Upper lobe of right lung (tissue), 1 donor: Measurements from ENCODE around the gene ZNF473. TPM values are rescaled to one million over a fixed set of nuclear protein-coding genes. Genes with fewer than 3 reads are reported as not detected.
A peak's percentile ranks its signal among the peaks of the same experiment; 100 is the strongest.

ENCODE experiments used
- ATAC-seq: fragments of 200-7000 bp; cut with Tn5 transposase; one replicate; pipeline ENCODE4 v1.9.1; 2020; ENCODE audit warnings: mild to moderate bottlenecking, moderate library complexity
- DNase-seq: peaks from one replicate; pipeline ENCODE4 v3.0.0-alpha.2; 2020
- H3K27ac ChIP-seq: fragments of 200-600 bp; one replicate; pipeline ENCODE4 v1.8.0; 2022
- H3K27me3 ChIP-seq: fragments of 200-600 bp; one replicate; pipeline ENCODE4 v1.8.0; 2022; ENCODE audit warnings: mild to moderate bottlenecking
- H3K36me3 ChIP-seq: fragments of 200-600 bp; one replicate; pipeline ENCODE4 v1.8.0; 2022
- H3K4me1 ChIP-seq: fragments of 200-600 bp; one replicate; pipeline ENCODE4 v1.8.0; 2022
- H3K4me3 ChIP-seq: fragments of 200-600 bp; one replicate; pipeline ENCODE4 v1.8.0; 2022; ENCODE audit warnings: mild to moderate bottlenecking
- H3K9me3 ChIP-seq: fragments of 200-600 bp; one replicate; pipeline ENCODE4 v1.8.0; 2022
- intact Hi-C: fragments of 100-400 bp; cut with DNase I; formaldehyde crosslinking; loops from one replicate; pipeline ENCODE4 v1.11.0; 2022
- total RNA-seq: library from RNA; stranded (reverse); fragmentation: NEBNext Ultra II Directional; extraction: Animal tissue kit (Norgen Biotek cat#: 25700); gene quantifications from one replicate; pipeline ENCODE4 v1.2.1, GENCODE V29; 2021
- TF ChIP-seq, protein P1 (sequence below): fragments of 200-600 bp; IDR thresholded peaks from one replicate; pipeline ENCODE4 v1.8.0; 2022; ENCODE audit warnings: antibody characterized with exemption
- donor health status: DM: no; HTN: yes; CAD: no; lungs with severe emphysema.

ZNF473 gene
- total RNA-seq, 1 donor from 2014 or later: 8.4 TPM

DNA sequence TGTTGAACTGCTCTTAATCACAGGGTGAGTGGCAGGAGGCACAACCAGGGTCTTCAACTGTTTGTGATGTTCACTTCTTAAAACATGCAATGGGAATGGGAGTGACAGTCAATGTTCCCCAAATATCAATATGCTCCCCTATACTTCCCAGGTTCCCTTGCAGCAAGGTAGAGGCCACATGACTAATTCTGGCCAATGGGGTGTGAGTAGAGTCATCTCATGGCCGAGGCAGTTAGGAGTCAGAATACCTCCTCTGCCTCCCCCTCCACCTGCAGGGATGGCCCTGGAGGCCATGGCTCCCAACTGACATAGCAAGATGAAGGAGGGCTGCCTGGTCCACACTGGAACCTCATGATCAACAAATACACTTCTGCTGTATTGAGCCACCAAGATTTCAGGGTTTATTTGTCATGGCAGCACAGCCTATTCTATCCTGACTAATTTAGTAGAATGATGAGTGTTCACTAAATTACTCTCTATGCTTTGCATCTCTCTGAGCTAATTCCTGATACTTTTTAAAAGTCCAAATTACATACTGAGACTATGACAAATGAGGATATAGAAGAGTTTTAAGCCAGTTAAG lies 9.5 kb upstream of the ZNF473 start:
- no peaks in the 10 kb centered on the region for H3K27me3 ChIP-seq
- no peak overlapping the region for H3K4me3 ChIP-seq
- no peak for ATAC-seq
- TF ChIP-seq, protein P1, sequence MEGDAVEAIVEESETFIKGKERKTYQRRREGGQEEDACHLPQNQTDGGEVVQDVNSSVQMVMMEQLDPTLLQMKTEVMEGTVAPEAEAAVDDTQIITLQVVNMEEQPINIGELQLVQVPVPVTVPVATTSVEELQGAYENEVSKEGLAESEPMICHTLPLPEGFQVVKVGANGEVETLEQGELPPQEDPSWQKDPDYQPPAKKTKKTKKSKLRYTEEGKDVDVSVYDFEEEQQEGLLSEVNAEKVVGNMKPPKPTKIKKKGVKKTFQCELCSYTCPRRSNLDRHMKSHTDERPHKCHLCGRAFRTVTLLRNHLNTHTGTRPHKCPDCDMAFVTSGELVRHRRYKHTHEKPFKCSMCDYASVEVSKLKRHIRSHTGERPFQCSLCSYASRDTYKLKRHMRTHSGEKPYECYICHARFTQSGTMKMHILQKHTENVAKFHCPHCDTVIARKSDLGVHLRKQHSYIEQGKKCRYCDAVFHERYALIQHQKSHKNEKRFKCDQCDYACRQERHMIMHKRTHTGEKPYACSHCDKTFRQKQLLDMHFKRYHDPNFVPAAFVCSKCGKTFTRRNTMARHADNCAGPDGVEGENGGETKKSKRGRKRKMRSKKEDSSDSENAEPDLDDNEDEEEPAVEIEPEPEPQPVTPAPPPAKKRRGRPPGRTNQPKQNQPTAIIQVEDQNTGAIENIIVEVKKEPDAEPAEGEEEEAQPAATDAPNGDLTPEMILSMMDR: no peak
- no peaks in the 10 kb centered on the region for H3K9me3 ChIP-seq
- DNase-seq: no peak
- intact Hi-C loops: no loop called here
- peaks cover 76% of the 10 kb centered on the region for H3K36me3 ChIP-seq
- no peaks in the 10 kb centered on the region for H3K4me1 ChIP-seq
- no peak overlapping the region for H3K27ac ChIP-seq

DNA sequence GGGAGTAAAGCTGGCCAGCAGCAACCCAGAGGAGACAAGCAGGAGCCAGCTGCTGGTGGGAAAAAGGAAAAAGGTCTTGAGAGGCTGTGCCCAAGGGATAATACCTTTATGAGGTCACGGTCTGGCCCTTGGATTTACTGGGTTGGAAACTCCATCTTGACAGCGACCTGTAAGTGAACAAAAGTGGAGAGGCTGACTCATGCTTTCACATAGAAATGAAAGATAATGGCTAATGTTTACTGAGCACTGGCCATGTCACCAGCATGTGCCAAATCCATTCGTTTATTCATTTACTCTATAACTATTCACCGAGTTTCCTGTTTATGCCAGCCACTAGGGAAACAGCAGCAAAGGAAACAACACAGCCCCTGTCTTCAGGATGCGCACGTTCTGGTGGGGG lies 5.3 kb upstream of the ZNF473 start:
- Histone ChIP-seq H3K36me3 (peaks cover 40% of the 10 kb centered on the region), H3K4me3 (no peak overlapping the region), H3K9me3 (no peaks in the 10 kb centered on the region), H3K27me3 (no peaks in the 10 kb centered on the region), H3K4me1 (peaks cover 14% of the 10 kb centered on the region), H3K27ac (no peak overlapping the region)
- TF ChIP-seq, protein P1: no peak
- DNase-seq (no peak), ATAC-seq (no peak)
- intact Hi-C loops: no loop called here

DNA sequence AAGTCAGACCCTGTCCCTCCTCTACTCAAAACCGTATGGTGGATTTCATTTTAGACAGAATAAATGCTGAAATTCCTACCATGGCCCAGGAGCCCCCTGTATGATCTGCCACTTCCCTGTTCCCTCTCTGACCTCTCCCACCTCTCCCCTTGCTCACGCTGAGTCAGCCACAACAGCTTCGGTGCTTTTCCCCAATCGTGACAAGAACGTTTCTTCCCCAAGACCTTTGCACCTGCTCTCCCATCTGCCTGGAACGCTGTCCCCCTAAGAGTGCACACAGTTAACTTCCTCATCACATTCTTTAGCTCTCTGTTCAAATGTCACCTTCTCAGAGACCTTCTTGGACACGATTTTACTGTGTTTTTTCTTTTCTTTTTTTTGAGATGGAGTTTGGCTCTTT lies 3.0 kb upstream of the ZNF473 start:
- Histone ChIP-seq H3K4me3 (no peak overlapping the region), H3K27me3 (no peaks in the 10 kb centered on the region), H3K36me3 (peaks cover 22% of the 10 kb centered on the region), H3K9me3 (no peaks in the 10 kb centered on the region), H3K27ac (no peak overlapping the region), H3K4me1 (peaks cover 26% of the 10 kb centered on the region)
- intact Hi-C loops: no loop called here
- no peak for DNase-seq
- no peak for ATAC-seq
- TF ChIP-seq, protein P1: no peak

DNA sequence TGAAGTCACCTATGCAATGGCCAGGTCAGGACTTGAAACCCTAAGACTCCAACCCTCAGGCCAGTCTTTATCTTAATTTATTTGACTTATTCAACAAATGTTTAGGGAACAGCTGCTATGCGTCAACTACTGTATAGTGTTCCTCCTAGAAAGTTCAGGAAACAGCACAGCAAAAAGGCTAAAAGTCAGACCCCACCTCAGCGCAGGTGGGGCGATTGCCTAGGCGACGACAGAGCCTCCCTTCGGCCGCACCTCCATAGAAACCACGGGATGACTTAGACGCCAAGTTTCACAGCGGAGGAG lies 1.1 kb upstream of the ZNF473 start:
- DNase-seq: no peak
- Histone ChIP-seq H3K9me3 (no peaks in the 10 kb centered on the region), H3K36me3 (peaks cover 7% of the 10 kb centered on the region), H3K27ac (peak overlapping the region; percentile 89), H3K27me3 (no peaks in the 10 kb centered on the region), H3K4me1 (peaks cover 26% of the 10 kb centered on the region), H3K4me3 (peak overlapping the region; percentile 78)
- intact Hi-C loops: no loop called here
- TF ChIP-seq, protein P1: no peak
- ATAC-seq: no peak

DNA sequence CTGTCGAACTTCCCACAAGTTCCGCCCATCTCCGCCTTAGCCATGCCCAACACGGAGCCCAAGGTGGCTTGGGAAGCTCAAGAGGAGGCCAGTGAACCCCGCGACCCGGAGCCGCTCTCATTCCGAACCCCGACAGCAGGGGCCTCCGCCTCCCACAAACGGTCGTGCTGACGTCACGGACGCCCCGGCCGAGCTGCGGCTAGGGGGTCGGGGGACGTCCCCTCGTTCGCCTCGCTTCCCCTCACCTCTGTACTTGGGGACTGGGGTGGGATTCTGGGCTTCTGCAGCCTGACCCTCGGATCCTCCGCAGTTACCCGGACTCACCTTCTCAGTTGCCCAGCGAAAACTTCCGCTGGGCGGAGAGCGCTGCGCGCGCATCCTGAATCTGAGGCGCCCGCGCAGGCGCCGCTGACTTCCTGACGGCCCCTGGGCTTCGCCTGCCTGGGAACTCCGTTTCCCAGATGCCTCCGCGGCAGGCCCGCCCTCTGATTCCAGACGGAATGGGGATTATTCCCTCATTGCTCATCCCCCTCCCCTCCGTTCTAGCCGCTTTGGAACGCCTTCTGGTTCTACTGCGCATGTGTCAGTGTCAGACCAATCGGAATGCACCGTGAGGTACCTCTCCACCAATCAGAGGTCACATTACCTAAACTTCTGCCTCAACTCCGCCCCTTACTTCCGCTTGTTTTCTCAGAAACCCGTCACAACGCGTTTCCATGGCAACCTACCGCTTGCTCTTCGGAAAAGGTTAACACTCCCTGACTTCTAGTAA lies 597 bp upstream of the ZNF473 start, which contains the start of gene VRK3:
VRK3 (minus strand) TSS at position 351 of the 772 bp plus-strand sequence. CDS start 9,210 bp downstream, outside the sequence.
- no peaks in the 10 kb centered on the region for H3K9me3 ChIP-seq
- intact Hi-C loops: no loop called here
- TF ChIP-seq, protein P1: peak; percentile 18
- H3K27ac ChIP-seq: peak within 1 kb of the TSS; percentile 89
- ATAC-seq (peak; percentile 97), DNase-seq (peak; percentile 99)
- peaks cover 26% of the 10 kb centered on the region for H3K4me1 ChIP-seq
- no peaks in the 10 kb centered on the region for H3K27me3 ChIP-seq
- peak within 1 kb of the TSS; percentile 78 for H3K4me3 ChIP-seq
- H3K36me3 ChIP-seq: peaks cover 2% of the 10 kb centered on the region
